Vagina (tissue), 2 donors: Measurements from ENCODE around the gene PAFAH1B1.

Experiments used
- POLR2AphosphoS5 ChIP-seq, 2 donors: sonication (generic); formaldehyde crosslinking; IDR thresholded peaks; one replicate each; pipeline ENCODE4 v1.9.0; 2017; ENCODE audit warnings: antibody characterized with exemption in 2 of 2, mild to moderate bottlenecking in 2 of 2, low read depth in 1 of 2; ENCODE audit not compliant: insufficient read depth in 1 of 2
- TF ChIP-seq, protein P1 (sequence below), 3 experiments: fragments of 450-650 bp in 2 of 3; fragments of 200-600 bp in 1 of 3; sonication (generic) in 1 of 3; IDR thresholded peaks; one replicate each; pipeline ENCODE4 v1.5.1; 2017 to 2019; ENCODE audit warnings: antibody characterized with exemption in 3 of 3, mild to moderate bottlenecking in 2 of 3, moderate library complexity in 2 of 3

DNA sequence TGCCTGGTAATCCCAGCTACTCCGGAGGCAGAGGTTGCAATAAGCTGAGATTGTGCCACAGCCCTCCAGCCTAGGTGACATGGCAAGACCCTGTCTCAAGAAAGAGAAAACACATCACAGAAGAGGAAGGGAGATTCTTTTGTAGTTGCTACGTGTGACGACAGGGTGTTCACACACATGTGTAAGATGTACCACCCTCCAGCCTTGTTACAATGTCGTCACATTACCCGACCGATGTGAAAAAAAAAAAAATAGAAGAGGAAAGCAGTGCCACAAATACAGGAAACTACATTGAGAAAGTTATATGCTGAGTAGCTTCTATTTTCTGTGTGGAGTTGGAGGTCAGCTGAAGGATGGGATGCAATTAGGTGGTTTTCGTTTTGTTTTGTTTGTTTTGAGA, 62.1 kb downstream of the PAFAH1B1 start:
- TF ChIP-seq, protein P1, sequence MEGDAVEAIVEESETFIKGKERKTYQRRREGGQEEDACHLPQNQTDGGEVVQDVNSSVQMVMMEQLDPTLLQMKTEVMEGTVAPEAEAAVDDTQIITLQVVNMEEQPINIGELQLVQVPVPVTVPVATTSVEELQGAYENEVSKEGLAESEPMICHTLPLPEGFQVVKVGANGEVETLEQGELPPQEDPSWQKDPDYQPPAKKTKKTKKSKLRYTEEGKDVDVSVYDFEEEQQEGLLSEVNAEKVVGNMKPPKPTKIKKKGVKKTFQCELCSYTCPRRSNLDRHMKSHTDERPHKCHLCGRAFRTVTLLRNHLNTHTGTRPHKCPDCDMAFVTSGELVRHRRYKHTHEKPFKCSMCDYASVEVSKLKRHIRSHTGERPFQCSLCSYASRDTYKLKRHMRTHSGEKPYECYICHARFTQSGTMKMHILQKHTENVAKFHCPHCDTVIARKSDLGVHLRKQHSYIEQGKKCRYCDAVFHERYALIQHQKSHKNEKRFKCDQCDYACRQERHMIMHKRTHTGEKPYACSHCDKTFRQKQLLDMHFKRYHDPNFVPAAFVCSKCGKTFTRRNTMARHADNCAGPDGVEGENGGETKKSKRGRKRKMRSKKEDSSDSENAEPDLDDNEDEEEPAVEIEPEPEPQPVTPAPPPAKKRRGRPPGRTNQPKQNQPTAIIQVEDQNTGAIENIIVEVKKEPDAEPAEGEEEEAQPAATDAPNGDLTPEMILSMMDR (IDR thresholded peaks at IDR 0.05) = no peak
- TF ChIP-seq POLR2AphosphoS5 (IDR thresholded peaks at IDR 0.05; ENCODE audit: insufficient read depth in 1 of 2, low read depth in 1 of 2) = no peak
